ENCODE measurements around the gene KIRREL3.

DNA sequence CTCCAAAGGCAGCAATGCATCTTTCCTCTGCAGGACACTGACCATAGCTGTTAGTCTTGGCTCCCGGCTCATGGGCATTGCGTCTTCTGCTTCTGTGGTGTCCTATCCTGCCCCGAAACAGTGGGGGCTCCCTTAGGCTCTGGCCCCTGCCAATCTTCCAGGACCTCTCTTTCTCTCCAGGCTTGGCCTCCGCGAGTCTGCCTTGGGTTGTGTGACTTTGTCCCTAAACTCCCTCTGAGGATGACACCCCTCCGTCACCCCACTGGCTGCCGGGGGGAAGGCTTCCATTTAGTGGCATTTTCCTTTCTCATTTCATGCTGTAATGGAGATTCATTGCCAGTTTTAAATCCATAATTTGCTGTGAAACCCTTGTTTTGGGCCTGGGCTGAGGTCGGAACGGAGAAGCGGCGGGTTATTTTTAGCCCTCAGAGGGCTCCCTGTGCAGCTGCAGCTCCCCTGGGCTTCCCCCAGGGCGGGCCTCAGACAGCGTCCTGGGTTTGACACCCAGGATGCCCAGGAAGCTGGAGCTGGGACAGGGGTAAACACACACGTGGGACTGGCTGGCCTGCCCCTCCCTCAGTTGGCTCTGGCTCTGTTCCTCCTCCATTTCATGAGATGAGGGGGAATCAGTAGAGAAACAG lies 489.0 kb downstream of the KIRREL3 start:
- TF ChIP-seq POU2F2 (IDR thresholded peaks at IDR 0.05; ENCODE audit: low read depth, low read length) (no peak), POLR2AphosphoS5 (IDR thresholded peaks at IDR 0.05; ENCODE audit: low read depth, low read length) (no peak), PAX5 (IDR thresholded peaks at IDR 0.05; ENCODE audit: insufficient read depth, low read length, severe bottlenecking) (no peak), POLR2A (IDR thresholded peaks at IDR 0.05; ENCODE audit: low read depth, low read length) (no peak), SPI1 (IDR thresholded peaks at IDR 0.05; ENCODE audit: low read depth, low read length) (no peak)
